ENCODE results near the gene CAPZB. TPM values are rescaled to one million over a fixed set of nuclear protein-coding genes. Genes with fewer than 3 reads are reported as not detected.

CAPZB gene
- total and polyA plus RNA-seq, 10 donors: 139 to 386 (median 277) TPM

- intact Hi-C loops (cut with DNase I; ENCODE audit: low total_unique reads): no loop called here
- peak overlapping the region; percentile 64 to 94 (median 85) for H3K27ac ChIP-seq
Measured at GRCh38 chr1:19462781-19463503, 22.4 kb downstream of the CAPZB start.

DNA sequence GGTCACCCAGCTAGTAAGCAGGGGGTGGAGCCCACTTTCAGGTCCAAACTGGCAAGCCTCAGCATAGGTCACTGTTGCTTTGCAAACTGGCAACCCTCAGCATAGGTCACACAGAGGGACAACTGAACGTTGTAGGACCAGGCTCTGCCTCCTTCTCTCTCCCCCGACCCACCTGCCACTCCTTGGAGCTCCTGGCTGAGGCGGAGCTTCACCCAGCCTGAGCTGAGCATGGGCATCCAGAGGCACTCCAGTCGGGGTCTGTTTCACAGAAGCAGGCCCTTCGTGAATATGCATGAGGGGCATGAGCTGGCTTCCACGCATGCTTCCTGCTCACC lies 24.2 kb downstream of the CAPZB start:
- H3K4me3 ChIP-seq: no peak overlapping the region
- DNase-seq: peak; percentile 72
- peaks cover 56 to 100% (median 97%) of the 10 kb centered on the region in 6 donors for H3K4me1 ChIP-seq
- peak overlapping the region in 7 of 8 donors; percentile 5 to 87 (median 51) for H3K27ac ChIP-seq
- intact Hi-C loops (cut with DNase I; ENCODE audit: low total_unique reads): no loop called here
- H3K27me3 ChIP-seq (replicated peaks in 1 of 7): no peaks in the 10 kb centered on the region
- H3K36me3 ChIP-seq: peaks cover 0 to 21% (median 0%) of the 10 kb centered on the region in 6 donors
- 76 to 90% (median 83%) methylated on average over 3 to 6 of the region's 6 CpGs for WGBS, 5 donors
- no peaks in the 10 kb centered on the region for H3K9me3 ChIP-seq
- TF ChIP-seq POLR2AphosphoS5 (IDR thresholded peaks at IDR 0.05): peak in 1 of 3 donors; percentile 9
- no peak for TF ChIP-seq CTCF (IDR thresholded peaks at IDR 0.05 in 8 of 11, conservative IDR thresholded peaks at IDR 0.05 in 3 of 11)
- TF ChIP-seq POLR2A (IDR thresholded peaks at IDR 0.05): no peak

More at GRCh38 chr1:19462781-19463503, 22.4 kb downstream of the CAPZB start:
- H3K4me1 ChIP-seq: peaks cover 56 to 100% (median 98%) of the 10 kb centered on the region in 6 donors
- TF ChIP-seq POLR2A (IDR thresholded peaks at IDR 0.05) (no peak), CTCF (IDR thresholded peaks at IDR 0.05 in 8 of 11, conservative IDR thresholded peaks at IDR 0.05 in 3 of 11) (no peak), POLR2AphosphoS5 (IDR thresholded peaks at IDR 0.05) (peak in 1 of 3 donors; percentile 86)
- DNase-seq: peak; percentile 89
- 39 to 58% (median 45%) methylated on average over 10 of the region's 10 CpGs for WGBS, 5 donors
- no peaks in the 10 kb centered on the region for H3K27me3 ChIP-seq (replicated peaks in 1 of 7)
- peaks cover 0 to 34% (median 0%) of the 10 kb centered on the region in 6 donors for H3K36me3 ChIP-seq
- H3K9me3 ChIP-seq: no peaks in the 10 kb centered on the region
- peak overlapping the region in 1 of 8 donors; percentile 49 for H3K4me3 ChIP-seq

GRCh38 chr1:19460535-19461219 lies 24.7 kb downstream of the CAPZB start:
- H3K27me3 ChIP-seq (replicated peaks in 1 of 7): no peaks in the 10 kb centered on the region
- 78 to 92% (median 86%) methylated on average over 11 to 12 of the region's 12 CpGs for WGBS, 5 donors
- peaks cover 55 to 100% (median 97%) of the 10 kb centered on the region in 6 donors for H3K4me1 ChIP-seq
- H3K27ac ChIP-seq: peak overlapping the region in 7 of 8 donors; percentile 5 to 87 (median 51)
- peak; percentile 45 for DNase-seq
- intact Hi-C loops (cut with DNase I; ENCODE audit: low total_unique reads): no loop called here
- TF ChIP-seq CTCF (IDR thresholded peaks at IDR 0.05 in 8 of 11, conservative IDR thresholded peaks at IDR 0.05 in 3 of 11) (no peak), POLR2AphosphoS5 (IDR thresholded peaks at IDR 0.05) (no peak), POLR2A (IDR thresholded peaks at IDR 0.05) (no peak)
- no peak overlapping the region for H3K4me3 ChIP-seq
- no peaks in the 10 kb centered on the region for H3K9me3 ChIP-seq
- peaks cover 0 to 16% (median 0%) of the 10 kb centered on the region in 6 donors for H3K36me3 ChIP-seq

Measured in spleen (tissue), 11 donors.